SK-N-SH treated with all-trans-retinoic acid at 6 μM for 48 hours (cell line): Measurements from ENCODE around the gene COX7A2.

Source experiments
- ATAC-seq: fragments of 200-7000 bp; cut with Tn5 transposase; 3 replicates; pipeline ENCODE4 v1.9.1; 2020; ENCODE audit warnings: mild to moderate bottlenecking, moderate library complexity
- ARNTL ChIP-seq: fragments of 450-650 bp; formaldehyde crosslinking; IDR thresholded peaks from 2 replicates; pipeline ENCODE4 v1.5.0; 2020; ENCODE audit warnings: low read depth, mild to moderate bottlenecking, moderate library complexity, borderline replicate concordance
- BACH2 ChIP-seq: fragments of 250-450 bp; sonication (Bioruptor Pico); IDR thresholded peaks from 2 replicates; pipeline ENCODE4 v1.9.0; 2021; ENCODE audit warnings: mild to moderate bottlenecking, borderline replicate concordance
- CSDC2 ChIP-seq: fragments of 250-450 bp; sonication (Bioruptor Pico); IDR thresholded peaks from 2 replicates; pipeline ENCODE4 v1.5.0; 2020; ENCODE audit warnings: mild to moderate bottlenecking, moderate library complexity
- ESRRG ChIP-seq: fragments of 250-450 bp; sonication (Bioruptor Pico); IDR thresholded peaks from 2 replicates; pipeline ENCODE4 v1.6.1; 2021; ENCODE audit warnings: mild to moderate bottlenecking
- GLIS3 ChIP-seq: fragments of 250-450 bp; sonication (Bioruptor Pico); IDR thresholded peaks from 2 replicates; pipeline ENCODE4 v1.5.0; 2020; ENCODE audit warnings: mild to moderate bottlenecking, moderate library complexity
- OSR1 ChIP-seq: fragments of 250-450 bp; sonication (Bioruptor Pico); IDR thresholded peaks from 2 replicates; pipeline ENCODE4 v1.8.0; 2022; ENCODE audit warnings: moderate library complexity, mild to moderate bottlenecking, inconsistent platforms
- PPARA ChIP-seq: fragments of 250-450 bp; sonication (Bioruptor Pico); IDR thresholded peaks from 2 replicates; pipeline ENCODE4 v1.5.0; 2020; ENCODE audit warnings: mild to moderate bottlenecking, borderline replicate concordance
- RARB ChIP-seq: fragments of 250-450 bp; sonication (Bioruptor Pico); IDR thresholded peaks from 2 replicates; pipeline ENCODE4 v1.8.0; 2021; ENCODE audit warnings: mild to moderate bottlenecking, moderate library complexity
- SNAI2 ChIP-seq: fragments of 250-450 bp; sonication (Bioruptor Pico); IDR thresholded peaks from 2 replicates; pipeline ENCODE4 v1.5.0; 2020; ENCODE audit warnings: mild to moderate bottlenecking, moderate library complexity
- TCF4 ChIP-seq: fragments of 250-450 bp; sonication (Bioruptor Pico); IDR thresholded peaks from 2 replicates; pipeline ENCODE4 v1.8.0; 2021; ENCODE audit warnings: mild to moderate bottlenecking, moderate library complexity, borderline replicate concordance
- TOX ChIP-seq: fragments of 250-450 bp; sonication (Bioruptor Pico); IDR thresholded peaks from 2 replicates; pipeline ENCODE4 v1.8.0; 2021; ENCODE audit warnings: mild to moderate bottlenecking, moderate library complexity, borderline replicate concordance
- TSHZ2 ChIP-seq: fragments of 250-450 bp; sonication (Bioruptor Pico); IDR thresholded peaks from 2 replicates; pipeline ENCODE4 v1.5.0; 2020; ENCODE audit warnings: mild to moderate bottlenecking, moderate library complexity
- ZC3H10 ChIP-seq: fragments of 250-450 bp; sonication (Bioruptor Pico); IDR thresholded peaks from 2 replicates; pipeline ENCODE4 v1.5.1; 2021; ENCODE audit warnings: mild to moderate bottlenecking, moderate library complexity
- ZFP3 ChIP-seq: fragments of 250-450 bp; sonication (Bioruptor Pico); IDR thresholded peaks from 2 replicates; pipeline ENCODE4 v1.5.0; 2020; ENCODE audit warnings: mild to moderate bottlenecking, moderate library complexity
- ZFP30 ChIP-seq: fragments of 450-650 bp; formaldehyde crosslinking; IDR thresholded peaks from 2 replicates; pipeline ENCODE4 v1.5.0; 2022; ENCODE audit warnings: mild to moderate bottlenecking, moderate library complexity
- ZNF565 ChIP-seq: fragments of 450-650 bp; formaldehyde crosslinking; conservative IDR thresholded peaks from 2 replicates; pipeline ENCODE4 v1.5.0; 2020; ENCODE audit warnings: low read depth, mild to moderate bottlenecking, moderate library complexity
- ZNF70 ChIP-seq: fragments of 450-650 bp; formaldehyde crosslinking; IDR thresholded peaks from 2 replicates; pipeline ENCODE4 v1.5.0; 2020; ENCODE audit warnings: mild to moderate bottlenecking, moderate library complexity
- ZNF8 ChIP-seq: fragments of 450-650 bp; formaldehyde crosslinking; IDR thresholded peaks from 2 replicates; pipeline ENCODE4 v1.5.0; 2020; ENCODE audit warnings: mild to moderate bottlenecking, moderate library complexity
- TF ChIP-seq, protein P1 (sequence below): fragments of 250-450 bp; sonication (Bioruptor Pico); IDR thresholded peaks from 2 replicates; pipeline ENCODE4 v1.8.0; 2021; ENCODE audit warnings: low read depth, mild to moderate bottlenecking, moderate library complexity, borderline replicate concordance
- TF ChIP-seq, protein P2 (sequence below): fragments of 250-450 bp; sonication (Bioruptor Pico); IDR thresholded peaks from 2 replicates; pipeline ENCODE4 v1.5.1; 2021; ENCODE audit warnings: mild to moderate bottlenecking, moderate library complexity
- TF ChIP-seq, protein P3 (sequence below): fragments of 250-450 bp; sonication (Bioruptor Pico); IDR thresholded peaks from 2 replicates; pipeline ENCODE4 v1.8.0; 2020; ENCODE audit warnings: mild to moderate bottlenecking, moderate library complexity, borderline replicate concordance
- TF ChIP-seq, protein P4 (sequence below): fragments of 250-450 bp; sonication (Bioruptor Pico); IDR thresholded peaks from 2 replicates; pipeline ENCODE4 v1.5.1; 2020; ENCODE audit warnings: low read depth, mild to moderate bottlenecking, moderate library complexity

Gene COX7A2

GRCh38 chr6:75219263-75219662 is 24.3 kb downstream of the COX7A2 start:
- TF ChIP-seq, protein P1, sequence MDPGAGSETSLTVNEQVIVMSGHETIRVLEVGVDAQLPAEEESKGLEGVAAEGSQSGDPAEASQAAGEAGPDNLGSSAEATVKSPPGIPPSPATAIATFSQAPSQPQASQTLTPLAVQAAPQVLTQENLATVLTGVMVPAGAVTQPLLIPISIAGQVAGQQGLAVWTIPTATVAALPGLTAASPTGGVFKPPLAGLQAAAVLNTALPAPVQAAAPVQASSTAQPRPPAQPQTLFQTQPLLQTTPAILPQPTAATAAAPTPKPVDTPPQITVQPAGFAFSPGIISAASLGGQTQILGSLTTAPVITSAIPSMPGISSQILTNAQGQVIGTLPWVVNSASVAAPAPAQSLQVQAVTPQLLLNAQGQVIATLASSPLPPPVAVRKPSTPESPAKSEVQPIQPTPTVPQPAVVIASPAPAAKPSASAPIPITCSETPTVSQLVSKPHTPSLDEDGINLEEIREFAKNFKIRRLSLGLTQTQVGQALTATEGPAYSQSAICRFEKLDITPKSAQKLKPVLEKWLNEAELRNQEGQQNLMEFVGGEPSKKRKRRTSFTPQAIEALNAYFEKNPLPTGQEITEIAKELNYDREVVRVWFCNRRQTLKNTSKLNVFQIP: no peak
- TF ChIP-seq, protein P2, sequence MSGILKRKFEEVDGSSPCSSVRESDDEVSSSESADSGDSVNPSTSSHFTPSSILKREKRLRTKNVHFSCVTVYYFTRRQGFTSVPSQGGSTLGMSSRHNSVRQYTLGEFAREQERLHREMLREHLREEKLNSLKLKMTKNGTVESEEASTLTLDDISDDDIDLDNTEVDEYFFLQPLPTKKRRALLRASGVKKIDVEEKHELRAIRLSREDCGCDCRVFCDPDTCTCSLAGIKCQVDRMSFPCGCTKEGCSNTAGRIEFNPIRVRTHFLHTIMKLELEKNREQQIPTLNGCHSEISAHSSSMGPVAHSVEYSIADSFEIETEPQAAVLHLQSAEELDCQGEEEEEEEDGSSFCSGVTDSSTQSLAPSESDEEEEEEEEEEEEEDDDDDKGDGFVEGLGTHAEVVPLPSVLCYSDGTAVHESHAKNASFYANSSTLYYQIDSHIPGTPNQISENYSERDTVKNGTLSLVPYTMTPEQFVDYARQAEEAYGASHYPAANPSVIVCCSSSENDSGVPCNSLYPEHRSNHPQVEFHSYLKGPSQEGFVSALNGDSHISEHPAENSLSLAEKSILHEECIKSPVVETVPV (CRISPR knock-in tag): no peak
- TF ChIP-seq GLIS3 (CRISPR knock-in tag): no peak
- no peak for TF ChIP-seq TOX (CRISPR knock-in tag)
- no peak for TF ChIP-seq ZFP30 (CRISPR knock-in tag)
- TF ChIP-seq ZNF8 (CRISPR knock-in tag): no peak
- no peak for TF ChIP-seq ZC3H10
- no peak for TF ChIP-seq OSR1
- TF ChIP-seq ZFP3 (CRISPR knock-in tag): no peak
- no peak for TF ChIP-seq PPARA (CRISPR knock-in tag)
- no peak for ATAC-seq

GRCh38 chr6:75217193-75217592 is 26.4 kb downstream of the COX7A2 start:
- TF ChIP-seq GLIS3 (CRISPR knock-in tag) (no peak), ZC3H10 (no peak), ZFP3 (CRISPR knock-in tag) (no peak), ZNF70 (no peak), ZNF565 (CRISPR knock-in tag) (no peak), OSR1 (no peak), CSDC2 (no peak), TOX (CRISPR knock-in tag) (no peak), TCF4 (no peak), ZNF8 (CRISPR knock-in tag) (no peak), BACH2 (CRISPR knock-in tag) (no peak), SNAI2 (CRISPR knock-in tag) (no peak)
- TF ChIP-seq, protein P2 (CRISPR knock-in tag): no peak
- TF ChIP-seq, protein P1: no peak
- TF ChIP-seq, protein P3, sequence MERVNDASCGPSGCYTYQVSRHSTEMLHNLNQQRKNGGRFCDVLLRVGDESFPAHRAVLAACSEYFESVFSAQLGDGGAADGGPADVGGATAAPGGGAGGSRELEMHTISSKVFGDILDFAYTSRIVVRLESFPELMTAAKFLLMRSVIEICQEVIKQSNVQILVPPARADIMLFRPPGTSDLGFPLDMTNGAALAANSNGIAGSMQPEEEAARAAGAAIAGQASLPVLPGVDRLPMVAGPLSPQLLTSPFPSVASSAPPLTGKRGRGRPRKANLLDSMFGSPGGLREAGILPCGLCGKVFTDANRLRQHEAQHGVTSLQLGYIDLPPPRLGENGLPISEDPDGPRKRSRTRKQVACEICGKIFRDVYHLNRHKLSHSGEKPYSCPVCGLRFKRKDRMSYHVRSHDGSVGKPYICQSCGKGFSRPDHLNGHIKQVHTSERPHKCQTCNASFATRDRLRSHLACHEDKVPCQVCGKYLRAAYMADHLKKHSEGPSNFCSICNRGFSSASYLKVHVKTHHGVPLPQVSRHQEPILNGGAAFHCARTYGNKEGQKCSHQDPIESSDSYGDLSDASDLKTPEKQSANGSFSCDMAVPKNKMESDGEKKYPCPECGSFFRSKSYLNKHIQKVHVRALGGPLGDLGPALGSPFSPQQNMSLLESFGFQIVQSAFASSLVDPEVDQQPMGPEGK (CRISPR knock-in tag): no peak
- no peak for ATAC-seq

GRCh38 chr6:75215291-75215690 is 28.3 kb downstream of the COX7A2 start:
- ATAC-seq: no peak
- TF ChIP-seq ZNF70 (no peak), TCF4 (no peak), ESRRG (no peak), RARB (CRISPR knock-in tag) (no peak), TOX (CRISPR knock-in tag) (no peak), GLIS3 (CRISPR knock-in tag) (no peak)

DNA sequence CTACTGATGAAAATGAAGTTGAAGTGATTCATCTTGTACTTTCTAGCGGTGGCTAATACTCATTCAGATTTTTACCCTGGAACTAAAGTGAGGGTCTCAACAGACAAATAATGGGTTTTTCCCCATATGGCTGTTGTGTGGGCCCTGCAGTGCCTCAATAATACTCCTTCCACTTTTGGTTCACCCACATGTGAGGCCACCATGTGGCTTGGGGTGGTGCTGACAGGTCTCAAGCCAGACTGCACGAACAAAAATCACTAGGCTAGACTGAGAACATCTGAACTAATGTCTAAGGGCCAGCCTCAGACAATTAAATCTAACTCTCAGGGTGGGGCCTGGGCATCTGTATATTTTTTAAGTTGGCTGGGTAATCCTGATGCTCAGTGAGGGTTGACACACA is 29.9 kb downstream of the COX7A2 start:
- ATAC-seq: no peak
- TF ChIP-seq TCF4 (no peak), ZNF70 (no peak)

- no peak for ATAC-seq
- TF ChIP-seq TOX (CRISPR knock-in tag) (no peak), ZNF8 (CRISPR knock-in tag) (no peak), BACH2 (CRISPR knock-in tag) (no peak), ZNF70 (no peak), CSDC2 (no peak), ESRRG (no peak), ZNF565 (CRISPR knock-in tag) (no peak), RARB (CRISPR knock-in tag) (no peak), ARNTL (no peak), TSHZ2 (no peak), PPARA (CRISPR knock-in tag) (no peak)
- TF ChIP-seq, protein P4, sequence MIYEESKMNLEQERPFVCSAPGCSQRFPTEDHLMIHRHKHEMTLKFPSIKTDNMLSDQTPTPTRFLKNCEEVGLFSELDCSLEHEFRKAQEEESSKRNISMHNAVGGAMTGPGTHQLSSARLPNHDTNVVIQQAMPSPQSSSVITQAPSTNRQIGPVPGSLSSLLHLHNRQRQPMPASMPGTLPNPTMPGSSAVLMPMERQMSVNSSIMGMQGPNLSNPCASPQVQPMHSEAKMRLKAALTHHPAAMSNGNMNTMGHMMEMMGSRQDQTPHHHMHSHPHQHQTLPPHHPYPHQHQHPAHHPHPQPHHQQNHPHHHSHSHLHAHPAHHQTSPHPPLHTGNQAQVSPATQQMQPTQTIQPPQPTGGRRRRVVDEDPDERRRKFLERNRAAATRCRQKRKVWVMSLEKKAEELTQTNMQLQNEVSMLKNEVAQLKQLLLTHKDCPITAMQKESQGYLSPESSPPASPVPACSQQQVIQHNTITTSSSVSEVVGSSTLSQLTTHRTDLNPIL (CRISPR knock-in tag): no peak
Observed at GRCh38 chr6:75213112-75213511, 30.5 kb downstream of the COX7A2 start.
